Astrocyte (in vitro differentiated cells and primary cell): ENCODE results near the gene MEPCE. TPM values are rescaled to one million over a fixed set of nuclear protein-coding genes. Genes with fewer than 3 reads are reported as not detected.
A peak's percentile ranks its signal among the peaks of the same experiment; 100 is the strongest.

Source experiments
- DNase-seq: peaks from one replicate; pipeline ENCODE4 v3.0.0-alpha.2; 2010; ENCODE audit warnings: low read depth
- FAIRE-seq: peaks from 2 replicates; lab custom pipeline; 2011; peaks lifted over from hg19 to GRCh38; lab: Jason Lieb, UNC
- H2AFZ ChIP-seq: 2 replicates; pipeline ENCODE4 v1.6.0; 2012; ENCODE audit warnings: low read depth, low read length, inconsistent platforms
- H3K27ac ChIP-seq: 2 replicates; pipeline ENCODE4 v1.5.1; 2011; ENCODE audit warnings: low read depth, low read length, inconsistent platforms
- H3K27me3 ChIP-seq: 2 replicates; pipeline ENCODE4 v1.6.0; 2011; ENCODE audit warnings: low read length, inconsistent platforms; ENCODE audit not compliant: insufficient read depth
- H3K36me3 ChIP-seq: 2 replicates; pipeline ENCODE4 v1.5.1; 2011; ENCODE audit warnings: low read length, inconsistent platforms; ENCODE audit not compliant: insufficient read depth
- H3K4me1 ChIP-seq: 2 replicates; pipeline ENCODE4 v1.5.1; 2011; ENCODE audit warnings: low read length, inconsistent platforms; ENCODE audit not compliant: insufficient read depth
- H3K4me2 ChIP-seq: 2 replicates; pipeline ENCODE4 v1.6.0; 2012; ENCODE audit warnings: low read length, inconsistent platforms
- H3K4me3 ChIP-seq: 2 replicates; pipeline ENCODE4 v1.5.1; 2011; ENCODE audit warnings: low read depth, mild to moderate bottlenecking, low read length, inconsistent platforms; ENCODE audit not compliant: insufficient read depth
- H3K79me2 ChIP-seq: 2 replicates; pipeline ENCODE4 v1.6.0; 2012; ENCODE audit warnings: mild to moderate bottlenecking, low read length, inconsistent platforms; ENCODE audit not compliant: insufficient read depth
- H3K9ac ChIP-seq: 2 replicates; pipeline ENCODE4 v1.6.0; 2012; ENCODE audit warnings: mild to moderate bottlenecking, low read length, inconsistent platforms
- H3K9me3 ChIP-seq: 2 replicates; pipeline ENCODE4 v1.5.1; 2012; ENCODE audit warnings: low read depth, mild to moderate bottlenecking, low read length, inconsistent platforms; ENCODE audit not compliant: insufficient read depth
- H4K20me1 ChIP-seq: 2 replicates; pipeline ENCODE4 v1.6.0; 2012; ENCODE audit warnings: low read length, inconsistent platforms; ENCODE audit not compliant: insufficient read depth
- H3K27ac Mint-ChIP-seq: one replicate; pipeline ENCODE4 v1.8.0; 2021; ENCODE audit warnings: mild to moderate bottlenecking, mixed read lengths; ENCODE audit not compliant: unreplicated experiment
- H3K27me3 Mint-ChIP-seq: one replicate; pipeline ENCODE4 v1.8.0; 2021; ENCODE audit warnings: low read depth, mixed read lengths; ENCODE audit not compliant: unreplicated experiment
- H3K36me3 Mint-ChIP-seq: one replicate; pipeline ENCODE4 v1.8.0; 2021; ENCODE audit warnings: low read depth, mixed read lengths; ENCODE audit not compliant: unreplicated experiment
- H3K4me1 Mint-ChIP-seq: one replicate; pipeline ENCODE4 v1.8.0; 2021; ENCODE audit warnings: low read depth, mixed read lengths; ENCODE audit not compliant: unreplicated experiment
- H3K4me3 Mint-ChIP-seq: one replicate; pipeline ENCODE4 v1.8.0; 2021; ENCODE audit warnings: mild to moderate bottlenecking, moderate library complexity, mixed read lengths; ENCODE audit not compliant: unreplicated experiment
- H3K9me3 Mint-ChIP-seq: one replicate; pipeline ENCODE4 v1.8.0; 2021; ENCODE audit warnings: mild to moderate bottlenecking, mixed read lengths; ENCODE audit not compliant: unreplicated experiment
- CTCF ChIP-seq: IDR thresholded peaks from 2 replicates; pipeline ENCODE4 v1.5.1; 2011; ENCODE audit warnings: low read depth, mild to moderate bottlenecking, inconsistent platforms, low read length, moderate library complexity; ENCODE audit not compliant: insufficient read depth
- EZH2 ChIP-seq: IDR thresholded peaks from 2 replicates; pipeline ENCODE4 v1.6.1; 2012; ENCODE audit warnings: mild to moderate bottlenecking, low read length, inconsistent platforms; ENCODE audit not compliant: insufficient read depth
- total RNA-seq: library from RNA; stranded (reverse); gene quantifications from 2 replicates; pipeline ENCODE4 v1.2.1, GENCODE V29; 2021

Gene MEPCE
- total RNA-seq, 1 donor from 2014 or later, result 20.2 TPM

GRCh38 chr7:100476903-100477870, 47.6 kb downstream of the MEPCE start:
- H3K27me3 ChIP-seq, result no peaks in the 10 kb centered on the region
- Mint-ChIP-seq H3K27me3 (no peaks in the 10 kb centered on the region), H3K9me3 (no peaks in the 10 kb centered on the region), H3K4me3 (peak overlapping the region; percentile 83), H3K27ac (peak overlapping the region; percentile 58), H3K4me1 (peaks cover 16% of the 10 kb centered on the region), H3K36me3 (peaks cover 4% of the 10 kb centered on the region)
- H3K9me3 ChIP-seq, result no peaks in the 10 kb centered on the region
- H3K4me1 ChIP-seq, result peaks cover 14% of the 10 kb centered on the region
- H3K27ac ChIP-seq, result no peak overlapping the region
- peaks cover 42% of the 10 kb centered on the region for H3K79me2 ChIP-seq
- FAIRE-seq (no peak), DNase-seq (no peak)
- H3K36me3 ChIP-seq, result no peaks in the 10 kb centered on the region
- H4K20me1 ChIP-seq, result peaks cover 43% of the 10 kb centered on the region
- TF ChIP-seq CTCF (no peak), EZH2 (no peak)
- H3K4me2 ChIP-seq, result peak overlapping the region; percentile 93
- peak overlapping the region; percentile 90 for H3K9ac ChIP-seq
- H3K4me3 ChIP-seq, result peak overlapping the region; percentile 81
- no peak overlapping the region for H2AFZ ChIP-seq

DNA sequence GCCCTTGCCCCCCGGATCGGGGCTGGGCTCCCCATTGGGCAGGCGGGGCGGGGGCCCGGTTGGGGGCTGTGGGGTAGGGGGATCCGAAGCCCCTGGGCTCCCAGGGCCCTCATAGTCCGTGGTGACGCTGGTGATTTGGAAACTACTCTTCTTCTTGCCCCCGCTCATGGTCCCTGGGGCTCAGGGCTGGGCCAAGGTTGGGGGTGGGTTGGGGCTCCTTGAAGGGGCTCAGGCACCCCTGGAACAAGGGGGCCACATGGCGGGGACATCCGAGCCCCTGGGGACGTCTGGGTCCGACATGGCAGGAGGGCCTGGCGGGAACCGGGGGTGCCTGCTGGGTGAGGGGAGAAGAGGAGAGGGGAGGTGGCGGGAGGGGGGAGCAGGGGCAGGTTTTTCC, 48.2 kb downstream of the MEPCE start:
- no peak overlapping the region for H2AFZ ChIP-seq
- no peaks in the 10 kb centered on the region for H3K36me3 ChIP-seq
- H3K27me3 Mint-ChIP-seq, result no peaks in the 10 kb centered on the region
- no peaks in the 10 kb centered on the region for H3K9me3 ChIP-seq
- H3K4me3 Mint-ChIP-seq, result peak overlapping the region; percentile 96
- FAIRE-seq, result no peak
- peaks cover 16% of the 10 kb centered on the region for H3K4me1 ChIP-seq
- H3K4me2 ChIP-seq, result peak overlapping the region; percentile 93
- H3K79me2 ChIP-seq, result peaks cover 42% of the 10 kb centered on the region
- H3K27me3 ChIP-seq, result no peaks in the 10 kb centered on the region
- H3K36me3 Mint-ChIP-seq, result peaks cover 4% of the 10 kb centered on the region
- H4K20me1 ChIP-seq, result peaks cover 43% of the 10 kb centered on the region
- H3K9ac ChIP-seq, result peak overlapping the region; percentile 90
- H3K4me1 Mint-ChIP-seq, result peaks cover 16% of the 10 kb centered on the region
- H3K4me3 ChIP-seq, result peak overlapping the region; percentile 81
- DNase-seq, result no peak
- no peak overlapping the region for H3K27ac ChIP-seq
- TF ChIP-seq EZH2 (no peak), CTCF (no peak)
- no peak overlapping the region for H3K27ac Mint-ChIP-seq
- no peaks in the 10 kb centered on the region for H3K9me3 Mint-ChIP-seq
